Lower leg skin (tissue), 3 donors: Measurements from ENCODE around the gene SCN3A.

Source experiments
- POLR2A ChIP-seq, 2 donors: fragments of 450-650 bp; IDR thresholded peaks; one replicate each; pipeline ENCODE4 v1.6.1; 2016 to 2017; ENCODE audit warnings: antibody characterized with exemption in 2 of 2, mild to moderate bottlenecking in 1 of 2, moderate library complexity in 1 of 2
- TF ChIP-seq, protein P1 (sequence below), 3 donors: fragments of 450-650 bp; IDR thresholded peaks; one replicate each; pipeline ENCODE4 v1.5.1; 2016; ENCODE audit warnings: antibody characterized with exemption in 3 of 3, mild to moderate bottlenecking in 3 of 3, moderate library complexity in 2 of 3

DNA sequence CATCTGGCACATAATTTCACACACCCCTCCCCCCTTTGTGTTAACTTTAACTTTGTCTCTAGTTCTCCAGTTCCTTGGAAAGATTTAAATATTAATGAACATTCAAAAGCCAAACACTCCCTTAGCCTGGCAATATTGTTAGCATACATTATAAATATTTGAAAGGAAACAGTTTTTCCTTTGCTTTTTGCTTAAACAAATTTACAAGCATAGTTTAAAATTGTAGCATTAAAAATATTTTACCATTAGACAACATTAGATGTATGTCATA, 135.4 kb downstream of the SCN3A start:
- TF ChIP-seq, protein P1, sequence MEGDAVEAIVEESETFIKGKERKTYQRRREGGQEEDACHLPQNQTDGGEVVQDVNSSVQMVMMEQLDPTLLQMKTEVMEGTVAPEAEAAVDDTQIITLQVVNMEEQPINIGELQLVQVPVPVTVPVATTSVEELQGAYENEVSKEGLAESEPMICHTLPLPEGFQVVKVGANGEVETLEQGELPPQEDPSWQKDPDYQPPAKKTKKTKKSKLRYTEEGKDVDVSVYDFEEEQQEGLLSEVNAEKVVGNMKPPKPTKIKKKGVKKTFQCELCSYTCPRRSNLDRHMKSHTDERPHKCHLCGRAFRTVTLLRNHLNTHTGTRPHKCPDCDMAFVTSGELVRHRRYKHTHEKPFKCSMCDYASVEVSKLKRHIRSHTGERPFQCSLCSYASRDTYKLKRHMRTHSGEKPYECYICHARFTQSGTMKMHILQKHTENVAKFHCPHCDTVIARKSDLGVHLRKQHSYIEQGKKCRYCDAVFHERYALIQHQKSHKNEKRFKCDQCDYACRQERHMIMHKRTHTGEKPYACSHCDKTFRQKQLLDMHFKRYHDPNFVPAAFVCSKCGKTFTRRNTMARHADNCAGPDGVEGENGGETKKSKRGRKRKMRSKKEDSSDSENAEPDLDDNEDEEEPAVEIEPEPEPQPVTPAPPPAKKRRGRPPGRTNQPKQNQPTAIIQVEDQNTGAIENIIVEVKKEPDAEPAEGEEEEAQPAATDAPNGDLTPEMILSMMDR (IDR thresholded peaks at IDR 0.05) = no peak
- TF ChIP-seq POLR2A (IDR thresholded peaks at IDR 0.05) = no peak
